SK-N-SH (cell line): Measurements from ENCODE around the gene ZSCAN9. TPM values are rescaled to one million over a fixed set of nuclear protein-coding genes. Genes with fewer than 3 reads are reported as not detected.

Source experiments
- CTCF ChIA-PET: fragments of 300-600, 350-600 bp; formaldehyde crosslinking; extraction: SDS; loops from one replicate; lab custom pipeline; 2021; lab: Yijun Ruan, JAX
- POLR2A ChIA-PET: fragments of 350-600 bp; sonication (Branson Sonifier 250); formaldehyde crosslinking; extraction: SDS; loops from one replicate; lab custom pipeline; 2020; ENCODE audit warnings: antibody characterized with exemption, inconsistent platforms; lab: Yijun Ruan, JAX
- DNase-seq: peaks from one replicate; pipeline ENCODE4 v3.0.0; 2012
- H2AFZ ChIP-seq: fragments of 200-600 bp; sonication (generic); 2 replicates; pipeline ENCODE4 v1.8.1; 2016; ENCODE audit warnings: antibody characterized with exemption, mild to moderate bottlenecking, low read depth
- H3F3A ChIP-seq: fragments of 200-600 bp; sonication (generic); replicated peaks from 2 replicates; pipeline ENCODE3; 2016; ENCODE audit warnings: antibody characterized with exemption, mild to moderate bottlenecking; ENCODE audit not compliant: insufficient read depth
- H3K27ac ChIP-seq, 2 experiments: fragments of 200-500 bp in 1 of 2; fragments of 200-600 bp in 1 of 2; sonication (Bioruptor generic) in 1 of 2; sonication (generic), shearing (Covaris generic) in 1 of 2; 2 replicates each; pipeline versions ENCODE4 v1.5.1 to v1.6.1; 2014 to 2016; ENCODE audit warnings: low read depth in 2 of 2, inconsistent platforms in 1 of 2, low read length in 1 of 2, mild to moderate bottlenecking in 1 of 2, mixed read lengths in 1 of 2
- H3K27me3 ChIP-seq: fragments of 200-600 bp; sonication (generic), shearing (Covaris generic); 2 replicates; pipeline ENCODE4 v1.6.1; 2016; ENCODE audit warnings: mixed run types; ENCODE audit not compliant: insufficient read depth
- H3K36me3 ChIP-seq, 2 experiments: fragments of 200-500 bp in 1 of 2; fragments of 200-600 bp in 1 of 2; sonication (Bioruptor generic) in 1 of 2; sonication (generic) in 1 of 2; replicated peaks in 1 of 2; 2 replicates each; pipeline versions ENCODE3 to v1.5.1; 2014 to 2016; ENCODE audit warnings: low read length in 1 of 2, mild to moderate bottlenecking in 1 of 2; ENCODE audit not compliant: insufficient read depth in 2 of 2, control insufficient read depth in 1 of 2
- H3K4me1 ChIP-seq, 2 experiments: fragments of 200-500 bp in 1 of 2; fragments of 200-600 bp in 1 of 2; sonication (Bioruptor generic) in 1 of 2; sonication (generic), shearing (Covaris generic) in 1 of 2; 2 replicates each; pipeline versions ENCODE4 v1.5.1 to v1.6.1; 2014 to 2016; ENCODE audit warnings: low read depth in 1 of 2, low read length in 1 of 2, mixed run types in 1 of 2; ENCODE audit not compliant: insufficient read depth in 2 of 2, control insufficient read depth in 1 of 2
- H3K4me2 ChIP-seq: fragments of 200-600 bp; sonication (generic), shearing (Covaris generic); 2 replicates; pipeline ENCODE4 v1.6.1; 2017; ENCODE audit warnings: mixed run types
- H3K4me3 ChIP-seq, 2 experiments: fragments of 200-500 bp in 1 of 2; fragments of 200-600 bp in 1 of 2; sonication (Bioruptor generic) in 1 of 2; sonication (generic), shearing (Covaris generic) in 1 of 2; 2 replicates each; pipeline versions ENCODE4 v1.5.1 to v1.8.1; 2014 to 2016; ENCODE audit warnings: low read depth in 2 of 2, inconsistent platforms in 1 of 2, low read length in 1 of 2, mild to moderate bottlenecking in 1 of 2, mixed read lengths in 1 of 2, moderate library complexity in 1 of 2
- H3K79me2 ChIP-seq: fragments of 200-600 bp; sonication (generic); 2 replicates; pipeline ENCODE4 v1.8.1; 2017; ENCODE audit warnings: mild to moderate bottlenecking; ENCODE audit not compliant: insufficient read depth
- H3K9ac ChIP-seq: fragments of 200-600 bp; sonication (generic); 2 replicates; pipeline ENCODE4 v1.6.1; 2017; ENCODE audit warnings: mixed run types
- H3K9me2 ChIP-seq: fragments of 200-600 bp; sonication (generic); 2 replicates; pipeline ENCODE4 v1.6.1; 2017; ENCODE audit warnings: mixed run types
- H3K9me3 ChIP-seq: fragments of 200-600 bp; sonication (generic); 2 replicates; pipeline ENCODE4 v1.6.1; 2017; ENCODE audit warnings: mixed run types, mild to moderate bottlenecking, moderate library complexity
- H4K20me1 ChIP-seq: fragments of 200-600 bp; sonication (generic); 2 replicates; pipeline ENCODE4 v1.6.1; 2017; ENCODE audit warnings: mild to moderate bottlenecking, mixed run types; ENCODE audit not compliant: insufficient read depth
- ELF1 ChIP-seq: IDR thresholded peaks from 2 replicates; pipeline ENCODE4 v1.4.0; 2012
- FOSL2 ChIP-seq: IDR thresholded peaks from 2 replicates; pipeline ENCODE4 v1.4.0; 2012; ENCODE audit warnings: low read depth, mild to moderate bottlenecking, moderate library complexity, borderline replicate concordance
- FOXM1 ChIP-seq: IDR thresholded peaks from 2 replicates; pipeline ENCODE4 v1.4.0; 2012; ENCODE audit warnings: low read depth, mild to moderate bottlenecking
- GABPA ChIP-seq: IDR thresholded peaks from 2 replicates; pipeline ENCODE4 v1.4.0; 2012; ENCODE audit warnings: low read depth, mild to moderate bottlenecking
- GATA2 ChIP-seq: sonication (generic); formaldehyde crosslinking; IDR thresholded peaks from 2 replicates; pipeline ENCODE4 v1.5.0; 2020; ENCODE audit warnings: mild to moderate bottlenecking, missing genetic modification reagents
- NFIC ChIP-seq: IDR thresholded peaks from 2 replicates; pipeline ENCODE4 v1.4.0; 2012; ENCODE audit warnings: borderline replicate concordance
- POLR2AphosphoS5 ChIP-seq: IDR thresholded peaks from 2 replicates; pipeline ENCODE4 v1.6.1; 2012; ENCODE audit warnings: low read depth, low read length
- SIN3A ChIP-seq: IDR thresholded peaks from 2 replicates; pipeline ENCODE4 v1.6.1; 2012; ENCODE audit warnings: low read depth, mild to moderate bottlenecking, low read length, moderate library complexity, borderline replicate concordance
- SMC3 ChIP-seq: IDR thresholded peaks from 2 replicates; pipeline ENCODE4 v1.6.1; 2012; ENCODE audit warnings: low read depth, low read length, improper control_type of control experiment
- TAF1 ChIP-seq: IDR thresholded peaks from 2 replicates; pipeline ENCODE4 v1.6.1; 2012; ENCODE audit warnings: low read depth, mild to moderate bottlenecking, low read length, moderate library complexity, borderline replicate concordance
- TCF12 ChIP-seq: IDR thresholded peaks from 2 replicates; pipeline ENCODE4 v1.4.0; 2012
- WGBS: methylation state at CpG from one replicate; pipeline ENCODE4 v1.1.6; 2017; ENCODE audit warnings: low lambda C conversion rate; 5-methylcytosine and 5-hydroxymethylcytosine counted together
- polyA plus RNA-seq, 3 experiments: library from polyadenylated mRNA; depleted of rRNA; stranded (reverse); fragments of >200 nt; gene quantifications; 2 replicates each; pipeline ENCODE4 v1.2.3, GENCODE V29; 2012
- TF ChIP-seq, protein P1 (sequence below): IDR thresholded peaks from 2 replicates; pipeline ENCODE4; 2012
- TF ChIP-seq, protein P2 (sequence below): IDR thresholded peaks from 2 replicates; pipeline ENCODE4 v1.4.0; 2012; ENCODE audit warnings: low read depth

ZSCAN9 gene
- polyA plus RNA-seq, 1 of the 3 experiments (the other 2 are of a cell fraction): 13.7 TPM

DNA sequence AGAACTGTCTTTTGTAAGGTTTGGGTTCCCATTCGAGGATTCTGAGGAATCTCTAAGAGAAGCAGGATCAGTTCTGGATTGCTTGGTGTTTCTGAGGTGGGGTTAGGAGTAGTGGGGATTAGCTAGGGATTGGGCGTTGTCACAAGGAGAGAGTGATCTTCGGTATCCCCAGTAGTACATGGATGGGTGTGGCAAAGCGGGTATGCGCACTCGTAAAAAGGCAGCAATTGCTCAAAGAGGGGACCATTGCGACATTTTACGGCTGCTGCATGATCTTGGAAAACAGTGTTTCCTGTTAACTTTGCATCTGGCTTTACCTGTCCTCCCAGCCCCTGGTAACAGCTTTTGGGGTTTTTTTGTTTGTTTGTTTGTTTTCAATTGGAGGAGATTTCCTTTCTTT lies 9.7 kb upstream of the ZSCAN9 start:
- Histone ChIP-seq H3K36me3 (no peaks in the 10 kb centered on the region), H3K27ac (no peak overlapping the region), H3K9me2 (no peaks in the 10 kb centered on the region), H3K4me1 (peaks cover 0 to 14% of the 10 kb centered on the region in 2 experiments; a peak in 2 of 4 replicates), H3K27me3 (peaks cover 12% of the 10 kb centered on the region; the same call in 1 of the 2 replicates), H4K20me1 (no peaks in the 10 kb centered on the region), H3F3A (peaks cover 6% of the 10 kb centered on the region), H3K9me3 (no peaks in the 10 kb centered on the region), H3K9ac (no peak overlapping the region), H3K4me3 (no peak overlapping the region), H3K4me2 (no peak overlapping the region), H2AFZ (no peak overlapping the region), H3K79me2 (no peaks in the 10 kb centered on the region)
- DNase-seq: no peak
- ChIA-PET CTCF (no interaction called here), POLR2A (no interaction called here)
- 49% methylated on average over 8 of the region's 8 CpGs for WGBS
- TF ChIP-seq SIN3A (no peak), SMC3 (no peak), FOXM1 (no peak), GATA2 (CRISPR knock-in tag) (no peak), TCF12 (no peak)
- TF ChIP-seq, protein P1, sequence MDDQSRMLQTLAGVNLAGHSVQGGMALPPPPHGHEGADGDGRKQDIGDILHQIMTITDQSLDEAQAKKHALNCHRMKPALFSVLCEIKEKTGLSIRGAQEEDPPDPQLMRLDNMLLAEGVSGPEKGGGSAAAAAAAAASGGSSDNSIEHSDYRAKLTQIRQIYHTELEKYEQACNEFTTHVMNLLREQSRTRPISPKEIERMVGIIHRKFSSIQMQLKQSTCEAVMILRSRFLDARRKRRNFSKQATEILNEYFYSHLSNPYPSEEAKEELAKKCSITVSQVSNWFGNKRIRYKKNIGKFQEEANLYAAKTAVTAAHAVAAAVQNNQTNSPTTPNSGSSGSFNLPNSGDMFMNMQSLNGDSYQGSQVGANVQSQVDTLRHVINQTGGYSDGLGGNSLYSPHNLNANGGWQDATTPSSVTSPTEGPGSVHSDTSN: no peak

DNA sequence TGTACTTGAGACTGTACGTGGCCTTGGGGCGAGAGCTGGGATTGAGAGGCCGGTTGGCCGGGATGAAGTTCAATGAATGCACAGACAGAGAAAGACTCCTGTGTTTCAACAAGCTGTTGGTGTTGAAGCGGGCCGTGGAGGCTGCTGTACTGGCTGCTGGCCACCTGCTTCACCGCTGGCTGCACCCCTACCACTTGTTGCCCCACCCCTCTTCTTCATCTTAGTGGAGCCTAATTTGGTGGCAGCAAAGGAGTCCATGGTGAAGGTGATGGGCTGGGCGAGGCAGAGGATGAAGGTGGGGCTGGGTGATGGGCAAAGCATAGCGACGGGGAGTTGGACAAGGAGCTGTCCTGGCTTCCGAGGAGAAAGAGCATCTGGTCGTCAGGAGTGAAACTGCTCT lies 7.2 kb upstream of the ZSCAN9 start:
- no peak overlapping the region for H2AFZ ChIP-seq
- peaks cover 0 to 11% of the 10 kb centered on the region in 2 experiments; a peak in 2 of 4 replicates for H3K4me1 ChIP-seq
- POLR2A ChIA-PET: interaction anchor here (0.9 to 2.0 kb wide), 6 partner anchors 34 to 117 kb away, joined by 4 to 13 read pairs (median 4); partner anchors contain the start of genes ZKSCAN4 and ZKSCAN8
- H3K4me3 ChIP-seq: peak overlapping the region; percentile 55 to 67; a peak in 2 of 4 replicates
- WGBS: 96% methylated on average over 10 of the region's 12 CpGs
- H3K79me2 ChIP-seq: no peaks in the 10 kb centered on the region
- H3K4me2 ChIP-seq: peak overlapping the region; percentile 80; the same call in 1 of the 2 replicates
- CTCF ChIA-PET: interaction anchor here (1.1 to 2.1 kb wide), 2 partner anchors 138 to 140 kb away, joined by 3 to 10 read pairs; no protein-coding TSS in a partner anchor
- no peaks in the 10 kb centered on the region for H3K36me3 ChIP-seq
- no peaks in the 10 kb centered on the region for H3K9me2 ChIP-seq
- peaks cover 6% of the 10 kb centered on the region for H3F3A ChIP-seq
- no peaks in the 10 kb centered on the region; the same call in 1 of the 2 replicates for H3K27me3 ChIP-seq
- no peak for TF ChIP-seq FOSL2
- H3K27ac ChIP-seq: no peak overlapping the region; a peak in 1 of 4 replicates
- no peak overlapping the region for H3K9ac ChIP-seq
- no peak for DNase-seq
- no peaks in the 10 kb centered on the region for H3K9me3 ChIP-seq
- no peaks in the 10 kb centered on the region for H4K20me1 ChIP-seq

GRCh38 chr6:28218312-28219248 lies 6.5 kb upstream of the ZSCAN9 start:
- H4K20me1 ChIP-seq: no peaks in the 10 kb centered on the region
- 23% methylated on average over 35 of the region's 56 CpGs for WGBS
- H3K4me2 ChIP-seq: peak overlapping the region; percentile 80
- peak overlapping the region; percentile 60 for H3K9ac ChIP-seq
- H3K4me1 ChIP-seq: peaks cover 0 to 11% of the 10 kb centered on the region in 2 experiments; a peak in 2 of 4 replicates
- peak; percentile 93 for DNase-seq
- peak overlapping the region in 1 of 2 experiments; percentile 81; a peak in 2 of 4 replicates for H3K27ac ChIP-seq
- peaks cover under 1% of the 10 kb centered on the region for H3F3A ChIP-seq
- ChIA-PET POLR2A (interaction anchor here (0.6 to 2.0 kb wide), 9 partner anchors 12 to 135 kb away, joined by 3 to 13 read pairs (median 4); partner anchors contain the start of genes ZKSCAN4, ZKSCAN8 and ZSCAN26), CTCF (interaction anchor here (0.6 to 2.1 kb wide), 3 partner anchors 50 to 140 kb away, joined by 3 to 10 read pairs (median 3); no protein-coding TSS in a partner anchor)
- peak overlapping the region; percentile 55 to 67 for H3K4me3 ChIP-seq
- H3K27me3 ChIP-seq: no peaks in the 10 kb centered on the region; the same call in 1 of the 2 replicates
- no peaks in the 10 kb centered on the region for H3K36me3 ChIP-seq
- no peaks in the 10 kb centered on the region for H3K79me2 ChIP-seq
- H3K9me2 ChIP-seq: no peaks in the 10 kb centered on the region
- H3K9me3 ChIP-seq: no peaks in the 10 kb centered on the region
- TF ChIP-seq ELF1 (no peak), TAF1 (peak; percentile 36; the same call in 1 of the 2 replicates), NFIC (peak; percentile 64), GABPA (peak; percentile 86), POLR2AphosphoS5 (peak; percentile 69; the same call in 1 of the 2 replicates), FOXM1 (no peak)
- TF ChIP-seq, protein P2, sequence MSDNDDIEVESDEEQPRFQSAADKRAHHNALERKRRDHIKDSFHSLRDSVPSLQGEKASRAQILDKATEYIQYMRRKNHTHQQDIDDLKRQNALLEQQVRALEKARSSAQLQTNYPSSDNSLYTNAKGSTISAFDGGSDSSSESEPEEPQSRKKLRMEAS: peak; percentile 79; the same call in 1 of the 2 replicates
- peak overlapping the region; percentile 98 for H2AFZ ChIP-seq
